NK-92 (cell line): Measurements from ENCODE around the gene INPP5K.
"Not testable (repeated sequence)": the region's sequence is repeated elsewhere in the genome, so short reads cannot be mapped to it uniquely, and the experiment has no call there.

ENCODE experiments used
- DNase-seq: peaks from one replicate; lab custom pipeline; 2025; ENCODE audit not compliant: unreplicated experiment; lab: John Stamatoyannopoulos, UW

Gene INPP5K

GRCh38 chr17:1469231-1469852 is 47.1 kb downstream of the INPP5K start:
- DNase-seq: no peak

DNA sequence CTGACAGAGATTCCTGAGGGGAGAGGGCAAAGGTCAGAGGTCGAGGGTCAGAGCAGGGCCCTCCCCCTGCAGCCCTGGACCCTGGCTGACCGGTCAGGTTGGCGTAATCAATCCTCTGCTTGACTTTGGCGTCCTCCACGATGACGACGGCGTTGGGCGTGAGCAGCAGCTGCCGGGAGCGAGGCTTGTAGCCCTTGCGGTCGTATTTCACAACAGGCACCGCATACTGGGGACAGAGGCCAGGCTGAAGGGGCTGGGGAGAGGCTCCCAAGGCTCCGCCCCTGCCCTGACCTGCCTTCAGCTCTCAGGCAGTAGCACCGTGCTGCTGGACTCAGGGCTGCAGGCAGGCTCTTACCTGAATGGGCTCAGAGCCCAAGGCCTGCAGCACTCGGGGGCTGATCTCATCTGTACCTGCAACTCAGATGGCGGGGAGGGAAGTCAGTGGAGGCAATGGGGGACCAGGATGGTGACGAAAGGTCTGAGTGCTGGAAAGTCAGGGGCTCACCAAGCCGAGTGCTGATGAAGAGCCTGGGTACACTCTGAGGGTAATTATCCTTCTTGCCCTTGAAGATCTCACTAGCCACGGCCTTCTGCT is 48.4 kb downstream of the INPP5K start:
- DNase-seq: no peak

DNA sequence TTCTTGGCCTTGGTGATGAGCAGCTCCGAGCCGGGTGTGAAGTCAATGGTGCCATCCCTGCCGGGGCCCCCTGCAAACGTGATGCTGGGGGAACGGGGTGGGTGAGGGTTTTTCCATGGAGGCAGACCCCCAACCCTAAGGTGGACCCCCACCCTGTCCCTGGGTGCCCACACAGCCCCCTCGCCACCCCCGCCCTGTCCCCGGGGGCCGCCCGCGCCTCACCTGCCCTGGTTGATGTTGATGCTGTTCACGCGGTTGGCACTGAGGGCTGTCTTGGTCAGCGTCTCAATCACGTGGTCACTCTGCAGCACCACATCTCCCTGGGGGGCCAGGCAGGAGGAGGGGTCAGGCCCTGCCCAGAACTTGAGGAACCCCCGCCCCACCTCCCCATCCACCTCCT is 49.2 kb downstream of the INPP5K start:
- no peak for DNase-seq

- no peak for DNase-seq
These were observed 52.2 kb downstream of the INPP5K start for GRCh38 chr17:1464186-1464585.

GRCh38 chr17:1462164-1463112 is 54.0 kb downstream of the INPP5K start:
- no peak for DNase-seq

DNA sequence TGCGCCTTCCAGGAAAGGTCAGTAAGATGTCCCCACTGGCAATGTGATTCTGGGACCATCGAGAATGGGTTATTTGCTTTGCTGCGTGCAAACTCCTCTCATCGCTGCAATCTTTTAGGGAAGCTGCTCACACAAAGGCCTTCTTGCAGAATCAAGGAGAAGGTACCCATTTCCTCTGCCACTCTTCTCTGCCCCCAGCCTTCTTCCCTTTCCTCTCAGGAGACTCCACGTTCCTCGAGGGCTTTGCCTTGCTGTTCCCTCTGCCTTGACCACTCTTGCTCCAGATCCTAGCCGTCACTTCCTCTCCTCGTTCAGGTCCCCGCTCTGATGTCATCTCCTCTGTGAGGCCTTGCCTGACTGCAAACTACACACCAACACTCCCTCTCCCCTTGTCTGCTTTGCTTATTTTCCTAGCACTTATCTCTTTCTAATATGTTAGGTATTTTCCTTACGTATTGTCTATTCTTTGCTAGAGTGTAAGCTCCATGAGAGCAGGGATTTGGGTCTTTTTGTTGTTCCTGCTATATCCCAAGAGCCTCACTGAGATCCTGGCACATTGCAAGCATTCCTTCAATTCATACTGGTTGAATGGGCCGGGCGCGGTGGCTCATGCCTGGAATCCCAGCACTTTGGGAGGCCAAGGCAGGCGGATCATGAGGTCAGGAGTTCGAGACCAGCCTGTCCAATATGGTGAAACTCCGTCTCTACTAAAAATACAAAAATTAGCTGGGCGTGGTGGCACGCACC is 55.0 kb downstream of the INPP5K start:
- DNase-seq: no peak

GRCh38 chr17:1460233-1460632 is 56.2 kb downstream of the INPP5K start:
- no peak for DNase-seq

GRCh38 chr17:1455797-1456599 is 60.4 kb downstream of the INPP5K start, which contains the start of gene CRK:
Gene CRK (minus strand): TSS chr17:1456232. CDS start chr17:1456117, 115 bp downstream.
- peak; percentile 66 for DNase-seq

GRCh38 chr17:1455291-1455796 is 61.1 kb downstream of the INPP5K start:
- no peak for DNase-seq

GRCh38 chr17:1454541-1454940 is 61.9 kb downstream of the INPP5K start:
- no peak for DNase-seq

GRCh38 chr17:1453694-1454093 is 62.7 kb downstream of the INPP5K start:
- not testable (repeated sequence) for DNase-seq

DNA sequence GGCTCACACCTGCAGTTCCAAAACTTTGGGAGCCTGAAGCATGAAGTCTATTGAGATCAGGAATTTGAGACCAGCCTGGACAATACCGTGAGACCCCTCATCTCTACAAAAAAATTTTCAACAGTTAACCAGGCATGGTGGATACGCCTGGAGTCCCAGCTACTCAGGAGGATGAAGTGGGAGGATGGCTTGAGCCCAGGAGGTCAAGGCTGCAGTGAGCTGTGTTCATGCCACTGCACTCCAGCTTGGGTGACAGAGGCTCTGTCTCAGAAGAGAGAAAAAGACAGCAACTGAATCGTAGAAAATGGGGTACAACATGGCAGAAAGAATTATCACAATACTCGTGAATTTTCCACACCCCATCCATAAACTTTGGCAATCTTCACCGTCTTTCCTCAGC is 63.6 kb downstream of the INPP5K start:
- DNase-seq: no peak

DNA sequence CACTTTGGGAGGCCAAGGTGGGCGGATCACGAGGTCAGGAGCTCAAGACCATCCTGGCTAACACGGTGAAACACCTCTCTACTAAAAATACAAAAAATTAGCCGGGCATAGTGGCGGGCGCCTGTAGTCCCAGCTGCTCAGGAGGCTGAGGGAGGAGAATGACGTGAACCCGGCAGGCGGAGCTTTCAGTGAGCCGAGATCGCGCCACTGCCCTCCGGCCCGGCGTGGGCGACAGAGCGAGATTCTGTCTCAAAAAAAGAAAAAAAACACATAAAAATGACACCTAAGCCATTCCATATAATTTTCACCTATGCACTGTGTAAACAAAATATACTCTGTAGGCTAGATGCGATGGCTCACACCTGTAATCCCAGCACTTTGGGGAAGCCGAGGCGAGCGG is 66.2 kb downstream of the INPP5K start:
- not testable (repeated sequence) for DNase-seq

DNA sequence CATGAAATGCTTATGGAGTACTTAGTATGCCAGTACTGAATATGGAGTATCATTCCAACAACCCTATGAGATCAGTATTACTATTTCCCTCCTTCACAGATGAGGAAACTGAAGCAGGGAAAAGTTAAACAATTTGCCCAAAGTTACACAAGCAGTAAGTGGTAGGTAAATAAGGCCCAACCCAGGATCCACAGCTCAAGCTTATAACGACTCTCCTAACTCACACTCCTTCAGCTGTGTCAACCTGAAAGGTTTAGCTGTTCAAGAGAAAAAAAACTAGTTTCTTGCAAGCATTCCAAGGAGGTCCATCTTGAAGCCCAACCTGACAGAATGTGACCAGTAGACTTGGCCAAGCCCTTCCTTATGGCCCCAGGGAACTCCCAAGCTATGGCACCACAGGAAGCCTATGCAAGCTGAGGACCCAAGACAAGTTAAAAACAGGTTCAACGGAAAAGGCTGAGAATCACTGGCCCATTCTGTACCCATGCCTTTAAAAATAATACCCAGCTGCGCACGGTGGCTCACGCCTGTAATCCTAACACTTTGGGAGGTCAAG is 66.9 kb downstream of the INPP5K start:
- no peak for DNase-seq

- no peak for DNase-seq
These were observed 69.4 kb downstream of the INPP5K start for GRCh38 chr17:1447052-1447451.

GRCh38 chr17:1446201-1446600 is 70.2 kb downstream of the INPP5K start:
- no peak for DNase-seq

- DNase-seq: not testable (repeated sequence)
These were observed 70.7 kb downstream of the INPP5K start for GRCh38 chr17:1445695-1446094.
